Brain microvascular endothelial cell (primary cell): ENCODE results near the gene PCDH1.
A peak's percentile ranks its signal among the peaks of the same experiment; 100 is the strongest.
"Not testable (repeated sequence)": the region's sequence is repeated elsewhere in the genome, so short reads cannot be mapped to it uniquely, and the experiment has no call there.

Experiments
- DNase-seq: peaks from one replicate; pipeline ENCODE4 v3.0.0-alpha.2; 2020
- H3K27ac ChIP-seq: fragments of 250-450 bp; sonication (Bioruptor Pico); 2 replicates; pipeline ENCODE4 v1.5.1; 2020; ENCODE audit warnings: mild to moderate bottlenecking, moderate library complexity
- H3K27me3 ChIP-seq: fragments of 250-450 bp; sonication (Bioruptor Pico); replicated peaks from 2 replicates; pipeline ENCODE4 v1.5.1; 2020; ENCODE audit warnings: mild to moderate bottlenecking
- H3K36me3 ChIP-seq: fragments of 250-450 bp; sonication (Bioruptor Pico); replicated peaks from 2 replicates; pipeline ENCODE4 v1.5.1; 2020; ENCODE audit warnings: mild to moderate bottlenecking
- H3K4me3 ChIP-seq: 2 replicates; pipeline ENCODE4 v1.5.1; 2011; ENCODE audit warnings: low read depth, mild to moderate bottlenecking, control low read depth, low read length, moderate library complexity
- in situ Hi-C: cut with HindIII; loops from 2 replicates; pipeline ENCODE4 v1.10.0; 2017; ENCODE audit warnings: low sequenced_read_pairs, low pct_ligation_motif_present
- TF ChIP-seq, protein P1 (sequence below): IDR thresholded peaks from 2 replicates; pipeline ENCODE4 v1.5.1; 2011; ENCODE audit warnings: low read depth, mild to moderate bottlenecking, moderate library complexity, low read length, control low read depth, inconsistent platforms; ENCODE audit errors: missing control alignments

The PCDH1 gene

DNA sequence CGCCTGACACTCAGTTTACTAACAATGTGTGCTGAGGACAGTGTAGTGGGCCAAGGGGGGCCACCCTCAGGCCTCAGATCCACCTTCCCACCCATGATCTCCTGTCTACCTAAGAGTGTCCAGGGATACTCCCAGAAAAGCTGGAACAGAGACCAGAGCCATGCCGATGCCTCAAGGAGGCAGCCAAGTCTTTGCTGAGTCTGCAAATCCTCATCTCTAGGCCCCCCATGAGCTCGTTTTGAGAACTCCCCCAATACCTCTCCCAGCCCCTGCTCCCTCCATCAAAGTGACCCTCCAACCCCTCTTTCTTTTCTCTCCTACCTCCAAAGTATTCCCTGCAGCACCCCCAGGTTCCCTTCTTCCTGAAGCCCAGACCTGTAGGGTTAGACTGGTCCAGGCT, 53.5 kb downstream of the PCDH1 start:
- no peak for DNase-seq
- H3K36me3 ChIP-seq: no peaks in the 10 kb centered on the region
- no peak overlapping the region for H3K4me3 ChIP-seq
- no peaks in the 10 kb centered on the region for H3K27me3 ChIP-seq
- H3K27ac ChIP-seq: no peak overlapping the region
- TF ChIP-seq, protein P1, sequence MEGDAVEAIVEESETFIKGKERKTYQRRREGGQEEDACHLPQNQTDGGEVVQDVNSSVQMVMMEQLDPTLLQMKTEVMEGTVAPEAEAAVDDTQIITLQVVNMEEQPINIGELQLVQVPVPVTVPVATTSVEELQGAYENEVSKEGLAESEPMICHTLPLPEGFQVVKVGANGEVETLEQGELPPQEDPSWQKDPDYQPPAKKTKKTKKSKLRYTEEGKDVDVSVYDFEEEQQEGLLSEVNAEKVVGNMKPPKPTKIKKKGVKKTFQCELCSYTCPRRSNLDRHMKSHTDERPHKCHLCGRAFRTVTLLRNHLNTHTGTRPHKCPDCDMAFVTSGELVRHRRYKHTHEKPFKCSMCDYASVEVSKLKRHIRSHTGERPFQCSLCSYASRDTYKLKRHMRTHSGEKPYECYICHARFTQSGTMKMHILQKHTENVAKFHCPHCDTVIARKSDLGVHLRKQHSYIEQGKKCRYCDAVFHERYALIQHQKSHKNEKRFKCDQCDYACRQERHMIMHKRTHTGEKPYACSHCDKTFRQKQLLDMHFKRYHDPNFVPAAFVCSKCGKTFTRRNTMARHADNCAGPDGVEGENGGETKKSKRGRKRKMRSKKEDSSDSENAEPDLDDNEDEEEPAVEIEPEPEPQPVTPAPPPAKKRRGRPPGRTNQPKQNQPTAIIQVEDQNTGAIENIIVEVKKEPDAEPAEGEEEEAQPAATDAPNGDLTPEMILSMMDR: no peak
- in situ Hi-C loops: no loop called here

DNA sequence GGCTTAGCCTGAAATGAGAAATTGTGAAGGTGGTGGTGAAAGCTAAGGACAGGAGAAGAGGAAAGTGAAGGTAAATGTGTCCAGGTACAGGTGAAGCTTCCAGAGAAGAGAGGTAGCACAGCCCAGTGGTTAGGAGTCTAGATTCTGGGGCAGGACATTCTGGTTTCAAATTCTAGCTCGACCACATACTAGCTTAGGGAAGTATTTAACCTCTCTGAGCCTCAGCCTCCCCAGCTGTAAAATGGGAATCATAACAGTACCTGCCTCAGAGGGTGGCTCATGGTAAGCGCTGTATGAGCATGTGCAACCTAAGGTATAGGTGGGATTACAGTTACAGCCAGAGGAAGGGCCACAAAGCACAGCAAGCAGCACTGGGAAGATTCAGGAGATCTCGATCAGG, 55.2 kb downstream of the PCDH1 start:
- no peak overlapping the region for H3K27ac ChIP-seq
- no peak for DNase-seq
- no peaks in the 10 kb centered on the region for H3K27me3 ChIP-seq
- TF ChIP-seq, protein P1: no peak
- in situ Hi-C loops: no loop called here
- H3K4me3 ChIP-seq: no peak overlapping the region
- no peaks in the 10 kb centered on the region for H3K36me3 ChIP-seq

DNA sequence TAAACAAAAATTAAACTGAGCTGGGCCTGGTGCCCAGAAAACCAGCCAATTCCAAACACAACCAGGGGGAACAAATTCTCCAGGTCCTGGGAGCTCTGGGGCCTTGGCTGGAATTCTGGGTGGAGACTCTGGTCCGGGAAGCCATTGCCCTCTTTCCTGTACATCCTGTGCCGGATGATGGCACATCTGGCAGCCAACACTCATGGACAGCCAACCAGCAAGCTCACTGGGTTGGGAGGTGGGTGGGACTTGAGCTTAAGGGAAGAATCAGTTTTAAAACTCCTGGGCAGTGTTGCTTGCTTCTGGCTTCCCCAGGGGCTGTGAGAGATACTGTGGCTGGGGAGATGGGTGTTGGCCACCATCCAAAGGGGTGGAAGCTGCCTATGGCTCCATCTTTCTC, 56.1 kb downstream of the PCDH1 start:
- no peaks in the 10 kb centered on the region for H3K27me3 ChIP-seq
- no peak overlapping the region for H3K4me3 ChIP-seq
- no peak for DNase-seq
- no peaks in the 10 kb centered on the region for H3K36me3 ChIP-seq
- no peak overlapping the region for H3K27ac ChIP-seq
- in situ Hi-C loops: no loop called here
- TF ChIP-seq, protein P1: no peak

DNA sequence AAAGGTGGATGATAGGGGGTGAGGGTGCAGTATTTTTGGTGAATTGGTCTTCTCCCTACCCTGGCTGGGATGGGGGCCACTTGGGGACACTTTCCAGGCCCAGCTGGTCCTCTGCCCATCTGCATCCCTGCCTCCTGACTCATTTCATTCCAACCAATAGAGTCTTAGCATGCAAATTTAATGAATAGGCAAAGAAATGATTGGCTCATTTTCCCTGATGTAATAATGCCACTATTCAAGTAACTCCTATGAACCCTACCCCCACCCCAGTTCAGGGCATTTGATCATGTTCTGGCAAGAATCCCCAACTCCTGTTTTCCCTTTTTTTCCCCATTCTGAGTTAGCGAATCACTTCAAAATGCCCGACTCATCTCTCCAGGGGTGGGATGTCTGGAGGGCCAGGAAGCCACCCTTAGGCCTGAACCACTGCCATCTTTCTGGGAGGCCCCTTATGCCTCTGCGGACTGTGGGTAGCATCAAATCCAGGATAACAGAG, 56.7 kb downstream of the PCDH1 start:
- H3K36me3 ChIP-seq: no peaks in the 10 kb centered on the region
- TF ChIP-seq, protein P1: no peak
- no peak overlapping the region for H3K4me3 ChIP-seq
- H3K27me3 ChIP-seq: no peaks in the 10 kb centered on the region
- no peak overlapping the region for H3K27ac ChIP-seq
- peak; percentile 49 for DNase-seq
- in situ Hi-C loops: no loop called here

DNA sequence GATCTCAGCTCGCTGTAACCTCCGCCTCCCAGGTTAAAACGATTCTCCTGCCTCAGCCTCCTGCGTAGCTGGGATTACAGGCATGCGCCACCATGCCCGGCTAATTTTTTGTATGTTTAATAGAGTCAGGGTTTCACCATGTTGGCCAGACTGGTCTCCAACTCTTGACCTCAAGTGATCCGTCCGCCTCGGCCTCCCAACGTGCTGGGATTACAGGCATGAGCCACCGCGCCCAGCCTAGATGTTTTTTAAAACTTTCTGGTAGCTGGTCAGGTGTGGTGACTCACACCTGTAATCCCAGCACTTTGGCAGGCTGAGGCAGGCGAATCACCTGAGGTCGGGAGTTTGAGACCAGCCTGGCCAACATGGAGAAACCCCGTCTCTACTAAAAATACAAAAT, 57.5 kb downstream of the PCDH1 start:
- H3K36me3 ChIP-seq, H3K27ac ChIP-seq, H3K4me3 ChIP-seq, H3K27me3 ChIP-seq, in situ Hi-C loops, DNase-seq: not testable (repeated sequence)

DNA sequence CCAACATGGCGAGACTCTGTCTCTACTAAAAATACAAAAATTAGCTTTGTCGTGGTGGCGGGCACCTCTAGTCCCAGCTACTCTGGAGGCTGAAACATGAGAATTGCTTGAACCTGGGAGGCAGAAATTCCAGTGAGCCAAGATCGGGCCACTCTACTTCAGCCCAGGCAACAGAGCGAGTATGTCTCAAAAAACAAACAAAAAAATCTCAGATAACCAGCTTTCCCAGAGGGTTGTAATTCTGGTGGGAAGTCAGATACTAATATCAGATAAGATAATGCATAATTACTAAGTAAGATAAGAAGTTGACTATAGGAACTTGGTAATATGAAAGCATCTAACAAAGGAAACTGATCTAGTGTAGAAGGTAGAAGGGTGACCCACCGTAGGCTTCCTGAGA, 60.6 kb downstream of the PCDH1 start:
- no peak for DNase-seq
- TF ChIP-seq, protein P1: no peak
- in situ Hi-C loops: no loop called here
- Histone ChIP-seq H3K4me3 (no peak overlapping the region), H3K27ac (no peak overlapping the region), H3K27me3 (no peaks in the 10 kb centered on the region), H3K36me3 (no peaks in the 10 kb centered on the region)
